H9 (cell line): ENCODE results near the gene ATP5MG. TPM values are rescaled to one million over a fixed set of nuclear protein-coding genes. Genes with fewer than 3 reads are reported as not detected.

ENCODE experiments used
- DNase-seq: peaks from one replicate; pipeline ENCODE4 v3.0.0-alpha.2; 2017
- H2AFZ ChIP-seq: one replicate; pipeline ENCODE4 v1.6.1; 2013; ENCODE audit warnings: mild to moderate bottlenecking, low read length, control low read depth, moderate library complexity
- H2AK5ac ChIP-seq: 2 replicates; pipeline ENCODE4 v1.6.1; 2013; ENCODE audit warnings: low read length, control low read depth, mixed read lengths; ENCODE audit not compliant: insufficient read length
- H2BK120ac ChIP-seq: one replicate; pipeline ENCODE4 v1.6.1; 2013; ENCODE audit warnings: low read depth, mild to moderate bottlenecking, low read length, control low read depth, inconsistent platforms; ENCODE audit not compliant: poor library complexity, severe bottlenecking
- H2BK12ac ChIP-seq: 2 replicates; pipeline ENCODE4 v1.6.1; 2013; ENCODE audit warnings: low read length, control low read depth, mixed read lengths, low read depth; ENCODE audit not compliant: insufficient read length
- H2BK15ac ChIP-seq: 2 replicates; pipeline ENCODE4 v1.6.1; 2013; ENCODE audit warnings: low read depth, low read length, control low read depth
- H2BK20ac ChIP-seq: one replicate; pipeline ENCODE4 v1.6.1; 2013; ENCODE audit warnings: low read depth, mild to moderate bottlenecking, low read length, control low read depth, inconsistent platforms; ENCODE audit not compliant: poor library complexity, severe bottlenecking
- H2BK5ac ChIP-seq: 2 replicates; pipeline ENCODE4 v1.6.1; 2013; ENCODE audit warnings: low read length, control low read depth, mixed read lengths; ENCODE audit not compliant: insufficient read length
- H3K14ac ChIP-seq: 2 replicates; pipeline ENCODE4 v1.6.1; 2013; ENCODE audit warnings: low read length, control low read depth; ENCODE audit not compliant: insufficient read depth
- H3K18ac ChIP-seq: 2 replicates; pipeline ENCODE4 v1.6.1; 2013; ENCODE audit warnings: low read depth, mild to moderate bottlenecking, mixed read lengths, low read length, control low read depth; ENCODE audit not compliant: insufficient read length
- H3K23ac ChIP-seq: 2 replicates; pipeline ENCODE4 v1.6.1; 2013; ENCODE audit warnings: low read length, control low read depth, mixed read lengths, low read depth; ENCODE audit not compliant: insufficient read length
- H3K23me2 ChIP-seq: 2 replicates; pipeline ENCODE4 v1.6.1; 2013; ENCODE audit warnings: low read depth, mild to moderate bottlenecking, mixed read lengths, low read length, control low read depth; ENCODE audit not compliant: insufficient read length, poor library complexity, severe bottlenecking
- H3K27ac ChIP-seq: 2 replicates; pipeline ENCODE4 v1.5.1; 2013; ENCODE audit warnings: low read length, control low read depth, mixed read lengths, low read depth; ENCODE audit not compliant: insufficient read length
- H3K27me3 ChIP-seq: 2 replicates; pipeline ENCODE4 v1.6.1; 2013; ENCODE audit warnings: low read length, control low read depth, inconsistent platforms; ENCODE audit not compliant: insufficient read depth
- H3K4ac ChIP-seq: 2 replicates; pipeline ENCODE4 v1.6.1; 2013; ENCODE audit warnings: low read depth, mild to moderate bottlenecking, control low read depth, inconsistent platforms, low read length, moderate library complexity
- H3K4me1 ChIP-seq: 2 replicates; pipeline ENCODE4 v1.6.1; 2013; ENCODE audit warnings: low read length, control low read depth, inconsistent platforms; ENCODE audit not compliant: insufficient read depth
- H3K4me2 ChIP-seq: 2 replicates; pipeline ENCODE4 v1.6.1; 2013; ENCODE audit warnings: low read length, control low read depth, mixed read lengths; ENCODE audit not compliant: insufficient read length, insufficient read depth
- H3K56ac ChIP-seq: 2 replicates; pipeline ENCODE4 v1.6.1; 2013; ENCODE audit warnings: low read depth, mild to moderate bottlenecking, mixed read lengths, low read length, control low read depth; ENCODE audit not compliant: insufficient read length
- H3K79me1 ChIP-seq: 2 replicates; pipeline ENCODE4 v1.6.1; 2013; ENCODE audit warnings: low read depth, mild to moderate bottlenecking, moderate library complexity, low read length, control low read depth, inconsistent platforms; ENCODE audit not compliant: insufficient read depth, poor library complexity, severe bottlenecking
- H3K79me2 ChIP-seq: 2 replicates; pipeline ENCODE4 v1.6.1; 2013; ENCODE audit warnings: low read length, control low read depth, inconsistent platforms; ENCODE audit not compliant: insufficient read depth
- H3K9ac ChIP-seq: 2 replicates; pipeline ENCODE4 v1.6.1; 2013; ENCODE audit warnings: low read length, control low read depth, mixed read lengths; ENCODE audit not compliant: insufficient read length; ENCODE audit errors: extremely low read depth
- H3K9me3 ChIP-seq: one replicate; pipeline ENCODE4 v1.6.1; 2013; ENCODE audit warnings: low read depth, low read length, inconsistent platforms; ENCODE audit not compliant: control insufficient read depth
- H3T11ph ChIP-seq: one replicate; pipeline ENCODE4 v1.6.1; 2013; ENCODE audit warnings: mild to moderate bottlenecking, low read length, control low read depth, inconsistent platforms
- H4K20me1 ChIP-seq: one replicate; pipeline ENCODE4 v1.6.1; 2013; ENCODE audit not compliant: control insufficient read depth, insufficient read length, insufficient read depth
- H4K5ac ChIP-seq: 2 replicates; pipeline ENCODE4 v1.6.1; 2013; ENCODE audit warnings: low read depth, mild to moderate bottlenecking, mixed read lengths, low read length, control low read depth; ENCODE audit not compliant: insufficient read length
- H4K8ac ChIP-seq: replicated peaks from 2 replicates; pipeline ENCODE4 v1.6.1; 2013; ENCODE audit warnings: low read length, control low read depth, mixed read lengths, low read depth; ENCODE audit not compliant: insufficient read length
- H4K91ac ChIP-seq: 2 replicates; pipeline ENCODE4 v1.6.1; 2013; ENCODE audit warnings: low read depth, mild to moderate bottlenecking, moderate library complexity, mixed read lengths, low read length, control low read depth; ENCODE audit not compliant: insufficient read length
- H3K27ac Mint-ChIP-seq, 3 experiments: 2 replicates in 2 of 3; 3 replicates in 1 of 3; pipeline ENCODE4 v1.8.0; 2020 to 2021; ENCODE audit warnings: mixed read lengths in 3 of 3, mild to moderate bottlenecking in 1 of 3, moderate library complexity in 1 of 3
- H3K27me3 Mint-ChIP-seq: 2 replicates; pipeline ENCODE4 v1.8.0; 2021; ENCODE audit warnings: low read depth, mild to moderate bottlenecking, moderate library complexity, mixed read lengths
- H3K36me3 Mint-ChIP-seq, 3 experiments: 2 replicates in 2 of 3; 3 replicates in 1 of 3; pipeline ENCODE4 v1.8.0; 2020 to 2021; ENCODE audit warnings: low read depth in 3 of 3, mixed read lengths in 3 of 3; ENCODE audit not compliant: insufficient read depth in 1 of 3
- H3K4me1 Mint-ChIP-seq, 2 experiments: 2 replicates each; pipeline ENCODE4 v1.8.0; 2020; ENCODE audit warnings: mixed read lengths in 2 of 2
- H3K4me3 Mint-ChIP-seq, 2 experiments: 2 replicates in 1 of 2; 3 replicates in 1 of 2; pipeline ENCODE4 v1.8.0; 2020 to 2021; ENCODE audit warnings: mild to moderate bottlenecking in 2 of 2, mixed read lengths in 2 of 2, moderate library complexity in 1 of 2
- H3K9me3 Mint-ChIP-seq, 2 experiments: 2 replicates in 1 of 2; 3 replicates in 1 of 2; pipeline ENCODE4 v1.8.0; 2020; ENCODE audit warnings: mild to moderate bottlenecking in 2 of 2, mixed read lengths in 2 of 2, moderate library complexity in 1 of 2
- WGBS: extraction: QIAGEN DNeasy Blood & Tissue Kit; methylation state at CpG from one replicate; pipeline ENCODE4 v1.1.7; 2013; ENCODE audit warnings: missing lambda C conversion rate, low lambda C conversion rate, mixed read lengths; ENCODE audit not compliant: insufficient read length; ENCODE audit errors: extremely low coverage; 5-methylcytosine and 5-hydroxymethylcytosine counted together
- total RNA-seq: library from RNA; stranded (reverse); gene quantifications from 2 replicates; pipeline ENCODE4 v1.2.1, GENCODE V29; 2021
- TF ChIP-seq, protein P1 (sequence below): fragments of 200-600 bp; sonication (generic); conservative IDR thresholded peaks from 3 replicates; pipeline ENCODE4 v1.8.0; 2021; ENCODE audit warnings: antibody characterized with exemption, mild to moderate bottlenecking

The ATP5MG gene
- total RNA-seq, 1 experiment from 2014 or later = 254 TPM

- no peak overlapping the region for H2BK120ac ChIP-seq
- H3K27me3 ChIP-seq = no peaks in the 10 kb centered on the region
- H3K79me2 ChIP-seq = peaks cover 24% of the 10 kb centered on the region; the same call in 1 of the 2 replicates
- H2AFZ ChIP-seq = no peak overlapping the region
- peaks cover 7% of the 10 kb centered on the region for H3K23me2 ChIP-seq
- H3K9me3 Mint-ChIP-seq = no peaks in the 10 kb centered on the region
- H3K4me1 Mint-ChIP-seq = peaks cover 10 to 11% of the 10 kb centered on the region in 2 experiments
- DNase-seq = no peak
- no peak overlapping the region for H3K27ac ChIP-seq
- no peak overlapping the region for H2BK15ac ChIP-seq
- H3K27me3 Mint-ChIP-seq = no peaks in the 10 kb centered on the region
- H3K9me3 ChIP-seq = no peaks in the 10 kb centered on the region
- H3K18ac ChIP-seq = no peak overlapping the region
- H3K4me3 Mint-ChIP-seq = no peak overlapping the region
- peak overlapping the region in 2 of 3 experiments; percentile 73; a peak in 3 of 7 replicates for H3K27ac Mint-ChIP-seq
- peaks cover 11% of the 10 kb centered on the region for H3K79me1 ChIP-seq
- no CpG with 5 or more reads among the region's 7 CpGs for WGBS
- no peak overlapping the region for H2BK20ac ChIP-seq
- H3K36me3 Mint-ChIP-seq = peaks cover 13 to 53% (median 46%) of the 10 kb centered on the region in 3 experiments; a peak in 6 of 7 replicates
- H3K4ac ChIP-seq = no peak overlapping the region
- H3K14ac ChIP-seq = no peak overlapping the region
- no peak overlapping the region for H3K56ac ChIP-seq
- H2BK5ac ChIP-seq = no peak overlapping the region
- no peak overlapping the region for H4K8ac ChIP-seq
- no peak overlapping the region for H3K4me2 ChIP-seq
- TF ChIP-seq, protein P1, sequence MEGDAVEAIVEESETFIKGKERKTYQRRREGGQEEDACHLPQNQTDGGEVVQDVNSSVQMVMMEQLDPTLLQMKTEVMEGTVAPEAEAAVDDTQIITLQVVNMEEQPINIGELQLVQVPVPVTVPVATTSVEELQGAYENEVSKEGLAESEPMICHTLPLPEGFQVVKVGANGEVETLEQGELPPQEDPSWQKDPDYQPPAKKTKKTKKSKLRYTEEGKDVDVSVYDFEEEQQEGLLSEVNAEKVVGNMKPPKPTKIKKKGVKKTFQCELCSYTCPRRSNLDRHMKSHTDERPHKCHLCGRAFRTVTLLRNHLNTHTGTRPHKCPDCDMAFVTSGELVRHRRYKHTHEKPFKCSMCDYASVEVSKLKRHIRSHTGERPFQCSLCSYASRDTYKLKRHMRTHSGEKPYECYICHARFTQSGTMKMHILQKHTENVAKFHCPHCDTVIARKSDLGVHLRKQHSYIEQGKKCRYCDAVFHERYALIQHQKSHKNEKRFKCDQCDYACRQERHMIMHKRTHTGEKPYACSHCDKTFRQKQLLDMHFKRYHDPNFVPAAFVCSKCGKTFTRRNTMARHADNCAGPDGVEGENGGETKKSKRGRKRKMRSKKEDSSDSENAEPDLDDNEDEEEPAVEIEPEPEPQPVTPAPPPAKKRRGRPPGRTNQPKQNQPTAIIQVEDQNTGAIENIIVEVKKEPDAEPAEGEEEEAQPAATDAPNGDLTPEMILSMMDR = no peak
- H3K9ac ChIP-seq = no peak overlapping the region
- H3K23ac ChIP-seq = no peak overlapping the region
- no peaks in the 10 kb centered on the region for H4K20me1 ChIP-seq
- no peak overlapping the region for H4K91ac ChIP-seq
- no peak overlapping the region for H3T11ph ChIP-seq
- H2AK5ac ChIP-seq = no peak overlapping the region
- H3K4me1 ChIP-seq = no peaks in the 10 kb centered on the region
- no peak overlapping the region for H2BK12ac ChIP-seq
- H4K5ac ChIP-seq = no peak overlapping the region
Measured at GRCh38 chr11:118406599-118407166, 5.3 kb downstream of the ATP5MG start.
